PC-3 (cell line): ENCODE results near the gene CCNJL. TPM values are rescaled to one million over a fixed set of nuclear protein-coding genes. Genes with fewer than 3 reads are reported as not detected.

Experiments used
- ATAC-seq: fragments of 200-7000 bp; cut with Tn5 transposase; 2 replicates; pipeline ENCODE4 v1.9.1; 2020; ENCODE audit warnings: mild to moderate bottlenecking, moderate library complexity
- BruUV-seq: library from RNA; stranded (reverse); fragments of 400-500 nt; replicated peaks from 2 replicates; lab custom pipeline; 2021; lab: Mats Ljungman, UMichigan
- CTCF ChIA-PET: fragments of 300-600 bp; sonication (Branson Sonifier 250); formaldehyde crosslinking; loops from one replicate; lab custom pipeline; 2022; ENCODE audit warnings: antibody characterized with exemption; lab: Charles Lee
- POLR2A ChIA-PET: fragments of 300-600 bp; sonication (Branson Sonifier 250); formaldehyde crosslinking; loops from one replicate; lab custom pipeline; 2022; ENCODE audit warnings: antibody characterized with exemption; ENCODE audit not compliant: unreplicated experiment; lab: Charles Lee
- DNase-seq: peaks from one replicate; pipeline ENCODE4 v3.0.0-alpha.2; 2015
- H2AFZ ChIP-seq: fragments of 300-600 bp; sonication (generic); 2 replicates; pipeline ENCODE4 v1.6.0; 2016; ENCODE audit warnings: antibody characterized with exemption, low read length
- H3F3A ChIP-seq: fragments of 300-600 bp; sonication (generic); one replicate; pipeline ENCODE4 v1.6.0; 2017; ENCODE audit warnings: antibody characterized with exemption, low read length, control low read depth, mild to moderate bottlenecking; ENCODE audit not compliant: unreplicated experiment
- H3K27ac ChIP-seq: fragments of 300-600 bp; sonication (generic); 2 replicates; pipeline ENCODE4 v1.5.1; 2016; ENCODE audit warnings: mild to moderate bottlenecking, low read length
- H3K27me3 ChIP-seq: fragments of 300-600 bp; sonication (generic); 2 replicates; pipeline ENCODE4 v1.6.1; 2016; ENCODE audit warnings: low read length, mixed read lengths
- H3K36me3 ChIP-seq: fragments of 300-600 bp; sonication (generic); 2 replicates; pipeline ENCODE4 v1.6.1; 2016; ENCODE audit warnings: low read depth, mixed run types, low read length, mixed read lengths
- H3K4me1 ChIP-seq: fragments of 300-600 bp; sonication (generic); 2 replicates; pipeline ENCODE4 v1.5.1; 2016; ENCODE audit warnings: low read length; ENCODE audit not compliant: insufficient read depth
- H3K4me2 ChIP-seq: fragments of 300-600 bp; sonication (generic); 2 replicates; pipeline ENCODE4 v1.6.0; 2016; ENCODE audit warnings: low read length
- H3K4me3 ChIP-seq: fragments of 300-600 bp; sonication (generic); 2 replicates; pipeline ENCODE4 v1.5.1; 2016; ENCODE audit warnings: mild to moderate bottlenecking, low read length, mixed read lengths
- H3K79me2 ChIP-seq: fragments of 300-600 bp; sonication (generic); 2 replicates; pipeline ENCODE4 v1.6.1; 2017; ENCODE audit warnings: low read length, mixed read lengths
- H3K9ac ChIP-seq: fragments of 300-600 bp; sonication (generic); 2 replicates; pipeline ENCODE4 v1.6.0; 2016; ENCODE audit warnings: mild to moderate bottlenecking, low read length
- H3K9me2 ChIP-seq: fragments of 300-600 bp; sonication (generic); replicated peaks from 2 replicates; pipeline ENCODE4 v1.6.1; 2016; ENCODE audit warnings: mixed run types, low read length, mixed read lengths
- H3K9me3 ChIP-seq: fragments of 300-600 bp; sonication (generic); 2 replicates; pipeline ENCODE4 v1.6.1; 2016; ENCODE audit warnings: low read length, mixed read lengths
- H4K20me1 ChIP-seq: fragments of 300-600 bp; sonication (generic); 2 replicates; pipeline ENCODE4 v1.6.1; 2016; ENCODE audit warnings: low read length, mixed read lengths
- CTCF ChIP-seq: fragments of 300-600 bp; sonication (generic); conservative IDR thresholded peaks from 2 replicates; pipeline ENCODE4 v1.5.1; 2017; ENCODE audit warnings: antibody characterized with exemption, low read depth, mild to moderate bottlenecking, low read length
- EZH2 ChIP-seq: fragments of 300-600 bp; sonication (generic); IDR thresholded peaks from one replicate; pipeline ENCODE4 v1.6.1; 2017; ENCODE audit warnings: antibody characterized with exemption, mild to moderate bottlenecking, low read length; ENCODE audit not compliant: unreplicated experiment
- EZH2phosphoT487 ChIP-seq: fragments of 300-600 bp; sonication (generic); IDR thresholded peaks from 2 replicates; pipeline ENCODE4 v1.6.1; 2018; ENCODE audit warnings: mild to moderate bottlenecking, antibody characterized with exemption, low read length, borderline replicate concordance
- intact Hi-C: fragments of 100-400 bp; cut with micrococcal nuclease; formaldehyde crosslinking; loops from 2 replicates; pipeline ENCODE4 v1.9.0; 2023
- total RNA-seq: library from RNA; depleted of rRNA; stranded (reverse); fragments of >200 nt; gene quantifications from 2 replicates; pipeline ENCODE4 v1.2.3, GENCODE V29; 2014

CCNJL gene
- total RNA-seq, 1 experiment from 2014 or later, result 7.7 TPM

- ATAC-seq (no peak; the same call in 1 of the 2 replicates), DNase-seq (no peak)
- Histone ChIP-seq H3K4me3 (no peak overlapping the region), H3K9me3 (no peaks in the 10 kb centered on the region), H3K27ac (no peak overlapping the region), H3K36me3 (no peaks in the 10 kb centered on the region), H3K79me2 (no peaks in the 10 kb centered on the region), H3K9me2 (no peaks in the 10 kb centered on the region), H3K4me1 (no peaks in the 10 kb centered on the region), H3F3A (no peaks in the 10 kb centered on the region), H2AFZ (no peak overlapping the region), H4K20me1 (no peaks in the 10 kb centered on the region), H3K27me3 (no peaks in the 10 kb centered on the region), H3K9ac (no peak overlapping the region), H3K4me2 (no peak overlapping the region)
- intact Hi-C loops, result no loop called here
- TF ChIP-seq EZH2, result no peak
- TF ChIP-seq CTCF, result no peak
- no peak for TF ChIP-seq EZH2phosphoT487
- BruUV-seq, result no TSS peak
- ChIA-PET CTCF (interaction anchor here (0.5 kb wide), 1 partner anchor 14 kb away, joined by 5 read pairs; no protein-coding TSS in a partner anchor), POLR2A (no interaction called here)
Measured at GRCh38 chr5:160262151-160263074, 50.0 kb downstream of the CCNJL start.

- H3K36me3 ChIP-seq, result no peaks in the 10 kb centered on the region
- no peaks in the 10 kb centered on the region for H3F3A ChIP-seq
- no peaks in the 10 kb centered on the region for H3K9me2 ChIP-seq
- no peaks in the 10 kb centered on the region for H3K27me3 ChIP-seq
- ChIA-PET CTCF (no interaction called here), POLR2A (no interaction called here)
- no peaks in the 10 kb centered on the region for H3K4me1 ChIP-seq
- H2AFZ ChIP-seq, result no peak overlapping the region
- H3K4me2 ChIP-seq, result no peak overlapping the region
- no TSS peak for BruUV-seq
- ATAC-seq (no peak), DNase-seq (peak; percentile 27)
- H3K9me3 ChIP-seq, result no peaks in the 10 kb centered on the region
- H3K27ac ChIP-seq, result peak overlapping the region; percentile 61
- H3K79me2 ChIP-seq, result no peaks in the 10 kb centered on the region
- H4K20me1 ChIP-seq, result no peaks in the 10 kb centered on the region
- intact Hi-C loops, result no loop called here
- peak overlapping the region; percentile 24; the same call in 1 of the 2 replicates for H3K9ac ChIP-seq
- H3K4me3 ChIP-seq, result no peak overlapping the region
- TF ChIP-seq EZH2phosphoT487 (no peak), EZH2 (no peak), CTCF (no peak)
Measured at GRCh38 chr5:160260881-160261815, 51.2 kb downstream of the CCNJL start.
